ENCODE measurements around the gene PCDHA5. TPM values are rescaled to one million over a fixed set of nuclear protein-coding genes. Genes with fewer than 3 reads are reported as not detected.

Gene PCDHA5
- total RNA-seq, 2 experiments from 2014 or later: not detected

GRCh38 chr5:140857177-140857986, 36.0 kb downstream of the PCDHA5 start:
- no peak overlapping the region for H3K4me2 ChIP-seq (ENCODE audit: low read length)
- no peak for DNase-seq (ENCODE audit: low spot score)
- H3K9me2 ChIP-seq (ENCODE audit: insufficient read depth, low read length): no peaks in the 10 kb centered on the region
- no peak for TF ChIP-seq EZH2phosphoT487 (IDR thresholded peaks at IDR 0.05; ENCODE audit: borderline replicate concordance, low read depth, low read length)
- TF ChIP-seq, protein P1, sequence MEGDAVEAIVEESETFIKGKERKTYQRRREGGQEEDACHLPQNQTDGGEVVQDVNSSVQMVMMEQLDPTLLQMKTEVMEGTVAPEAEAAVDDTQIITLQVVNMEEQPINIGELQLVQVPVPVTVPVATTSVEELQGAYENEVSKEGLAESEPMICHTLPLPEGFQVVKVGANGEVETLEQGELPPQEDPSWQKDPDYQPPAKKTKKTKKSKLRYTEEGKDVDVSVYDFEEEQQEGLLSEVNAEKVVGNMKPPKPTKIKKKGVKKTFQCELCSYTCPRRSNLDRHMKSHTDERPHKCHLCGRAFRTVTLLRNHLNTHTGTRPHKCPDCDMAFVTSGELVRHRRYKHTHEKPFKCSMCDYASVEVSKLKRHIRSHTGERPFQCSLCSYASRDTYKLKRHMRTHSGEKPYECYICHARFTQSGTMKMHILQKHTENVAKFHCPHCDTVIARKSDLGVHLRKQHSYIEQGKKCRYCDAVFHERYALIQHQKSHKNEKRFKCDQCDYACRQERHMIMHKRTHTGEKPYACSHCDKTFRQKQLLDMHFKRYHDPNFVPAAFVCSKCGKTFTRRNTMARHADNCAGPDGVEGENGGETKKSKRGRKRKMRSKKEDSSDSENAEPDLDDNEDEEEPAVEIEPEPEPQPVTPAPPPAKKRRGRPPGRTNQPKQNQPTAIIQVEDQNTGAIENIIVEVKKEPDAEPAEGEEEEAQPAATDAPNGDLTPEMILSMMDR (conservative IDR thresholded peaks at IDR 0.05; ENCODE audit: low read length): no peak
- POLR2A ChIA-PET: no interaction called here
- no peak overlapping the region for H3K4me3 ChIP-seq (ENCODE audit: low read depth, low read length, poor library complexity, severe bottlenecking)
- intact Hi-C loops (cut with micrococcal nuclease; ENCODE audit: unreplicated experiment): no loop called here
- CTCF ChIA-PET (ENCODE audit: unreplicated experiment): no interaction called here
- H2AFZ ChIP-seq (ENCODE audit: low read length): no peak overlapping the region
- no peaks in the 10 kb centered on the region for H3K9me3 ChIP-seq (ENCODE audit: low read length)
- H4K20me1 ChIP-seq (ENCODE audit: insufficient read depth, low read length): no peaks in the 10 kb centered on the region
- no peaks in the 10 kb centered on the region for H3K79me2 ChIP-seq (ENCODE audit: insufficient read depth, low read depth, low read length)
- no peaks in the 10 kb centered on the region for H3K4me1 ChIP-seq (ENCODE audit: insufficient read depth, low read length, poor library complexity, severe bottlenecking)
- BruUV-seq (replicated peaks): no TSS peak
- H3K27ac ChIP-seq (ENCODE audit: low read depth, low read length, poor library complexity, severe bottlenecking): no peak overlapping the region
- H3K36me3 ChIP-seq (ENCODE audit: insufficient read depth, low read length): no peaks in the 10 kb centered on the region

GRCh38 chr5:140857987-140858240, 36.5 kb downstream of the PCDHA5 start:
- Histone ChIP-seq H3K4me1 (ENCODE audit: insufficient read depth, low read length, poor library complexity, severe bottlenecking) (no peaks in the 10 kb centered on the region), H3K36me3 (ENCODE audit: insufficient read depth, low read length) (no peaks in the 10 kb centered on the region), H3K79me2 (ENCODE audit: insufficient read depth, low read depth, low read length) (no peaks in the 10 kb centered on the region), H3K9me3 (ENCODE audit: low read length) (no peaks in the 10 kb centered on the region), H3K27ac (ENCODE audit: low read depth, low read length, poor library complexity, severe bottlenecking) (no peak overlapping the region), H3K4me3 (ENCODE audit: low read depth, low read length, poor library complexity, severe bottlenecking) (no peak overlapping the region), H3K9me2 (ENCODE audit: insufficient read depth, low read length) (no peaks in the 10 kb centered on the region), H4K20me1 (ENCODE audit: insufficient read depth, low read length) (no peaks in the 10 kb centered on the region), H2AFZ (ENCODE audit: low read length) (no peak overlapping the region), H3K4me2 (ENCODE audit: low read length) (no peak overlapping the region)
- DNase-seq (ENCODE audit: low spot score): no peak
- intact Hi-C loops (cut with micrococcal nuclease; ENCODE audit: unreplicated experiment): no loop called here
- TF ChIP-seq, protein P1 (conservative IDR thresholded peaks at IDR 0.05; ENCODE audit: low read length): no peak
- TF ChIP-seq EZH2phosphoT487 (IDR thresholded peaks at IDR 0.05; ENCODE audit: borderline replicate concordance, low read depth, low read length): no peak
- CTCF ChIA-PET (ENCODE audit: unreplicated experiment): no interaction called here
- BruUV-seq (replicated peaks): no TSS peak
- POLR2A ChIA-PET: no interaction called here

DNA sequence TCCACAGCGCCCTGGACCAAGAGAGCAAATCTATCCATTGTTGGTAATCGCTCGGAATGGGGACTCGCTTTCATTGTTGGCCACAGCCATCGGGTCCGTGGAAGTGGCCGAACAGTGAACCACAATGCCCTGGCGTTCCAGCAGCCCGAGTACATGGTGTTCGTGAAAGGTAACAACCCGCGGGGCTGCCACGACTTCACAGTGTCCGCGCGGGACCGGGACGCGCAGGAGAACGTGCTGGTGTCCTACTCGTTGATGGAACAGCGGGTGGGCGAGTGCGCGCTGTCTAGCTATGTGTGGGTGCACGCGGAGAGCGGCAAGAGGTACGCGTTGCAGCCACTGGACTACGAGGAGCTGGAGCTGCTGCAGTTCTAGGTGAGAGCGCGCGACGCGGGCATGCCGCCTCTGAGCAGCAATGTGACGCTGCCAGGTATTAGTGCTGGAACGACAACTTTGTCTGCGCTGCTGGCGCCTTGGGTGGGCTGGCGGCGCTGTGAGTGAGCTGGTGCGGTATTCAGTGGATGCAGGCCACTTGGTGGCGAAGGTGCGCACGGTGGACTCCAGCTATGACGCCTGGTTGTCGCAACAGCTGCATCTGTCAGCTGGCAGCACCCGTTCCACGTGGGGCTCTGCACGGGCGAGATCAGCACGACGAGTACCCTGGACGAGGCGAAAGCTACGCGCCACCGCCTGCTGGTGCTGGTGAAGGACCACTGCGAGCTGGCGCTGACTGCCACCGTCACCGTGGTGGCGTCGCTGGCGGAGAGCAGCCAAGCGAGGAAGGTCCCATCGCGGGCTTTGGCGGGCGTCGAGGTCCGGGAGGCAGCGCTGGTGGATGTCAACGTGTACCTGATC, 41.3 kb downstream of the PCDHA5 start:
- no peak overlapping the region for H3K4me2 ChIP-seq (ENCODE audit: low read length)
- H3K4me1 ChIP-seq (ENCODE audit: insufficient read depth, low read length, poor library complexity, severe bottlenecking): no peaks in the 10 kb centered on the region
- POLR2A ChIA-PET: no interaction called here
- TF ChIP-seq, protein P1 (conservative IDR thresholded peaks at IDR 0.05; ENCODE audit: low read length): no peak
- TF ChIP-seq EZH2phosphoT487 (IDR thresholded peaks at IDR 0.05; ENCODE audit: borderline replicate concordance, low read depth, low read length): no peak
- H2AFZ ChIP-seq (ENCODE audit: low read length): no peak overlapping the region
- H3K9me3 ChIP-seq (ENCODE audit: low read length): no peaks in the 10 kb centered on the region
- H3K27ac ChIP-seq (ENCODE audit: low read depth, low read length, poor library complexity, severe bottlenecking): no peak overlapping the region
- no peaks in the 10 kb centered on the region for H3K9me2 ChIP-seq (ENCODE audit: insufficient read depth, low read length)
- BruUV-seq (replicated peaks): no TSS peak
- intact Hi-C loops (cut with micrococcal nuclease; ENCODE audit: unreplicated experiment): no loop called here
- H3K36me3 ChIP-seq (ENCODE audit: insufficient read depth, low read length): no peaks in the 10 kb centered on the region
- no peak overlapping the region for H3K4me3 ChIP-seq (ENCODE audit: low read depth, low read length, poor library complexity, severe bottlenecking)
- CTCF ChIA-PET (ENCODE audit: unreplicated experiment): no interaction called here
- DNase-seq (ENCODE audit: low spot score): no peak
- no peaks in the 10 kb centered on the region for H3K79me2 ChIP-seq (ENCODE audit: insufficient read depth, low read depth, low read length)
- no peaks in the 10 kb centered on the region for H4K20me1 ChIP-seq (ENCODE audit: insufficient read depth, low read length)

All from OCI-LY7 (cell line).